ENCODE results near the gene CBLB.
"Not testable (repeated sequence)": the region's sequence is repeated elsewhere in the genome, so short reads cannot be mapped to it uniquely, and the experiment has no call there.

Gene CBLB

GRCh38 chr3:105844704-105845103 lies 24.1 kb downstream of the CBLB start:
- DNase-seq: no peak

- DNase-seq: no peak
Observed at GRCh38 chr3:105843994-105844393, 24.8 kb downstream of the CBLB start.

GRCh38 chr3:105842943-105843342 lies 25.9 kb downstream of the CBLB start:
- DNase-seq: no peak

- DNase-seq: no peak
Observed at GRCh38 chr3:105842449-105842848, 26.4 kb downstream of the CBLB start.

GRCh38 chr3:105837947-105838346 lies 30.9 kb downstream of the CBLB start:
- no peak for DNase-seq

GRCh38 chr3:105837143-105837740 lies 31.6 kb downstream of the CBLB start:
- DNase-seq: no peak

- peak; percentile 28 for DNase-seq
Observed at GRCh38 chr3:105836533-105836932, 32.3 kb downstream of the CBLB start.

GRCh38 chr3:105835606-105836005 lies 33.2 kb downstream of the CBLB start:
- no peak for DNase-seq

- DNase-seq: no peak
Observed at GRCh38 chr3:105834768-105835167, 34.0 kb downstream of the CBLB start.

- DNase-seq: no peak
Observed at GRCh38 chr3:105832644-105833043, 36.2 kb downstream of the CBLB start.

GRCh38 chr3:105830836-105831235 lies 38.0 kb downstream of the CBLB start:
- no peak for DNase-seq

GRCh38 chr3:105829871-105830622 lies 38.8 kb downstream of the CBLB start:
- DNase-seq: no peak

GRCh38 chr3:105829229-105829628 lies 39.6 kb downstream of the CBLB start:
- DNase-seq: no peak

- DNase-seq: no peak
Observed at GRCh38 chr3:105828703-105829102, 40.1 kb downstream of the CBLB start.

GRCh38 chr3:105827959-105828358 lies 40.9 kb downstream of the CBLB start:
- DNase-seq: no peak

GRCh38 chr3:105826778-105827634 lies 41.8 kb downstream of the CBLB start:
- no peak for DNase-seq

GRCh38 chr3:105824129-105824528 lies 44.7 kb downstream of the CBLB start:
- no peak for DNase-seq

- no peak for DNase-seq
Observed at GRCh38 chr3:105823149-105823867, 45.5 kb downstream of the CBLB start.

GRCh38 chr3:105822171-105823123 lies 46.4 kb downstream of the CBLB start:
- DNase-seq: no peak

GRCh38 chr3:105821433-105821832 lies 47.4 kb downstream of the CBLB start:
- no peak for DNase-seq

GRCh38 chr3:105816833-105817232 lies 52.0 kb downstream of the CBLB start:
- no peak for DNase-seq

- DNase-seq: not testable (repeated sequence)
Observed at GRCh38 chr3:105815331-105815730, 53.5 kb downstream of the CBLB start.
